Kidney (tissue), 14 donors: ENCODE data around the gene RAB40B. TPM values are rescaled to one million over a fixed set of nuclear protein-coding genes. Genes with fewer than 3 reads are reported as not detected.
A peak's percentile ranks its signal among the peaks of the same experiment; 100 is the strongest.

Source experiments
- DNase-seq, 5 donors: peaks; one replicate each; pipeline ENCODE4 v3.0.0-alpha.2; 2013 to 2020
- FAIRE-seq: peaks from 2 replicates; lab custom pipeline; 2012; peaks lifted over from hg19 to GRCh38; lab: Jason Lieb, UNC
- H3K27ac ChIP-seq, 2 donors: one replicate each; pipeline ENCODE4 v1.7.0; 2013; ENCODE audit warnings: low read depth in 2 of 2, low read length in 2 of 2, inconsistent platforms in 1 of 2
- H3K27me3 ChIP-seq: one replicate; pipeline ENCODE4 v1.7.1; 2013; ENCODE audit warnings: low read length, inconsistent platforms; ENCODE audit not compliant: control insufficient read depth, insufficient read depth
- H3K36me3 ChIP-seq, 3 donors: one replicate each; pipeline versions ENCODE4 v1.7.0 to v1.7.1; 2013; ENCODE audit warnings: low read length in 3 of 3, control low read depth in 1 of 3, inconsistent platforms in 1 of 3; ENCODE audit not compliant: insufficient read depth in 3 of 3, control insufficient read depth in 2 of 3
- H3K4me1 ChIP-seq, 3 donors: one replicate each; pipeline versions ENCODE4 v1.7.0 to v1.7.1; 2013; ENCODE audit warnings: low read length in 3 of 3, inconsistent platforms in 1 of 3, low read depth in 1 of 3; ENCODE audit not compliant: control insufficient read depth in 2 of 3, insufficient read depth in 2 of 3
- H3K4me3 ChIP-seq, 3 donors: one replicate each; pipeline versions ENCODE4 v1.7.0 to v1.8.1; 2013; ENCODE audit warnings: low read length in 3 of 3, control low read depth in 1 of 3, inconsistent platforms in 1 of 3
- H3K9ac ChIP-seq, 3 donors: one replicate each; pipeline versions ENCODE4 v1.7.0 to v1.7.1; 2013; ENCODE audit warnings: low read length in 3 of 3, control low read depth in 1 of 3, inconsistent platforms in 1 of 3
- H3K9me3 ChIP-seq, 3 donors: one replicate each; pipeline versions ENCODE4 v1.7.0 to v1.7.1; 2013; ENCODE audit warnings: low read length in 3 of 3, control low read depth in 1 of 3, inconsistent platforms in 1 of 3; ENCODE audit not compliant: control insufficient read depth in 2 of 3, insufficient read depth in 1 of 3
- CTCF ChIP-seq: IDR thresholded peaks from 3 replicates; pipeline ENCODE4 v1.5.1; 2012; ENCODE audit warnings: mild to moderate bottlenecking, moderate library complexity, borderline replicate concordance; ENCODE audit not compliant: insufficient read depth; ENCODE audit errors: extremely low read depth
- intact Hi-C: fragments of 100-400 bp; cut with DNase I; formaldehyde crosslinking; loops from one replicate; pipeline ENCODE4 v1.11.1; 2022
- polyA plus RNA-seq: library from polyadenylated mRNA; stranded (reverse); fragments of 350-450 nt; fragmentation: Illumina TruSeq; extraction: RNeasy Lipid Tissue Mini Kit (QIAGEN cat#74804); gene quantifications from one replicate; pipeline ENCODE4 v1.2.3, GENCODE V29; 2014; ENCODE audit warnings: low read depth, low replicate concordance; ENCODE audit not compliant: insufficient read depth
- total RNA-seq: library from RNA; stranded (reverse); fragmentation: NEBNext Ultra II Directional; extraction: Animal tissue kit (Norgen Biotek cat#: 25700); gene quantifications from one replicate; pipeline ENCODE4 v1.2.1, GENCODE V29; 2021
- donor health status: control.
- donor health status: control.
- donor health status: control.
- donor health status: control.
- donor health status: control.
- donor health status: DM: yes; HTN: yes; CAD: no.
- donor health status: Normal renal cell carcinoma (clear cell type).

The RAB40B gene
- total and polyA plus RNA-seq, 2 donors from 2014 or later = 21.7 to 36.1 TPM

GRCh38 chr17:82709676-82710498 is 11.4 kb upstream of the RAB40B start:
- peak in 1 of 5 donors; percentile 52 for DNase-seq
- H3K36me3 ChIP-seq = no peaks in the 10 kb centered on the region
- intact Hi-C loops = no loop called here
- H3K27me3 ChIP-seq = no peaks in the 10 kb centered on the region
- no peaks in the 10 kb centered on the region for H3K4me1 ChIP-seq
- H3K9me3 ChIP-seq = no peaks in the 10 kb centered on the region
- no peak for TF ChIP-seq CTCF
- no peak overlapping the region for H3K4me3 ChIP-seq
- H3K9ac ChIP-seq = no peak overlapping the region
- no peak for FAIRE-seq
- no peak overlapping the region for H3K27ac ChIP-seq

- Histone ChIP-seq H3K27ac (no peak overlapping the region), H3K4me1 (no peaks in the 10 kb centered on the region), H3K36me3 (no peaks in the 10 kb centered on the region), H3K9me3 (no peaks in the 10 kb centered on the region), H3K4me3 (no peak overlapping the region), H3K27me3 (no peaks in the 10 kb centered on the region), H3K9ac (no peak overlapping the region)
- no peak for FAIRE-seq
- intact Hi-C loops = no loop called here
- peak in 1 of 5 donors; percentile 51 for DNase-seq
- no peak for TF ChIP-seq CTCF
Observed at GRCh38 chr17:82709024-82709675, 10.7 kb upstream of the RAB40B start.

- Histone ChIP-seq H3K4me3 (no peak overlapping the region), H3K9ac (no peak overlapping the region), H3K27me3 (no peaks in the 10 kb centered on the region), H3K27ac (no peak overlapping the region), H3K9me3 (no peaks in the 10 kb centered on the region), H3K36me3 (no peaks in the 10 kb centered on the region), H3K4me1 (no peaks in the 10 kb centered on the region)
- DNase-seq (peak in 1 of 5 donors; percentile 61), FAIRE-seq (no peak)
- TF ChIP-seq CTCF = no peak
- intact Hi-C loops = no loop called here
Observed at GRCh38 chr17:82705756-82706155, 7.3 kb upstream of the RAB40B start.
